Caco-2 (cell line): ENCODE results near the gene EVL. TPM values are rescaled to one million over a fixed set of nuclear protein-coding genes. Genes with fewer than 3 reads are reported as not detected.
"Not testable (repeated sequence)": the region's sequence is repeated elsewhere in the genome, so short reads cannot be mapped to it uniquely, and the experiment has no call there.

Experiments used
- BruUV-seq: library from RNA; stranded (reverse); fragments of 400-500 nt; replicated peaks from 2 replicates; lab custom pipeline; 2021; lab: Mats Ljungman, UMichigan
- CTCF ChIA-PET: fragments of 300-600 bp; sonication (Branson Sonifier 250); formaldehyde crosslinking; loops from one replicate; lab custom pipeline; 2022; ENCODE audit warnings: antibody characterized with exemption; lab: Charles Lee
- POLR2A ChIA-PET: fragments of 300-600 bp; sonication (Branson Sonifier 250); formaldehyde crosslinking; loops from one replicate; lab custom pipeline; 2022; ENCODE audit warnings: antibody characterized with exemption; lab: Charles Lee
- DNase-seq, 2 experiments: peaks; one replicate each; pipeline versions ENCODE4 v3.0.0 to v3.0.0-alpha.2; 2020 to 2022
- H3K27me3 ChIP-seq: replicated peaks from 2 replicates; pipeline ENCODE4 v1.6.0; 2011; ENCODE audit warnings: low read length; ENCODE audit not compliant: control insufficient read depth, insufficient read depth
- H3K36me3 ChIP-seq: 2 replicates; pipeline ENCODE4 v1.5.1; 2011; ENCODE audit warnings: low read length; ENCODE audit not compliant: control insufficient read depth, insufficient read depth
- H3K4me1 ChIP-seq: fragments of 250-450 bp; sonication (Bioruptor Pico); 2 replicates; pipeline ENCODE4 v1.5.1; 2020; ENCODE audit warnings: mild to moderate bottlenecking
- H3K4me3 ChIP-seq: 2 replicates; pipeline ENCODE4 v1.5.1; 2011; ENCODE audit warnings: low read depth, mild to moderate bottlenecking, control low read depth, low read length
- H3K9me3 ChIP-seq: fragments of 250-450 bp; sonication (Bioruptor Pico); 2 replicates; pipeline ENCODE4 v1.5.1; 2020; ENCODE audit warnings: mild to moderate bottlenecking, moderate library complexity
- H3K27ac Mint-ChIP-seq: one replicate; pipeline ENCODE4 v1.8.0; 2022; ENCODE audit warnings: mixed read lengths; ENCODE audit not compliant: unreplicated experiment
- H3K27me3 Mint-ChIP-seq: one replicate; pipeline ENCODE4 v1.8.0; 2022; ENCODE audit warnings: mixed read lengths; ENCODE audit not compliant: insufficient read depth, unreplicated experiment
- H3K36me3 Mint-ChIP-seq: one replicate; pipeline ENCODE4 v1.8.0; 2022; ENCODE audit warnings: mild to moderate bottlenecking, mixed read lengths; ENCODE audit not compliant: insufficient read depth, unreplicated experiment
- H3K4me1 Mint-ChIP-seq: one replicate; pipeline ENCODE4 v1.8.0; 2022; ENCODE audit warnings: low read depth, mixed read lengths; ENCODE audit not compliant: unreplicated experiment
- H3K4me3 Mint-ChIP-seq: one replicate; pipeline ENCODE4 v1.8.0; 2022; ENCODE audit warnings: mild to moderate bottlenecking, moderate library complexity, mixed read lengths; ENCODE audit not compliant: unreplicated experiment
- H3K9me3 Mint-ChIP-seq: one replicate; pipeline ENCODE4 v1.8.0; 2022; ENCODE audit warnings: mixed read lengths; ENCODE audit not compliant: unreplicated experiment
- intact Hi-C: fragments of 100-400 bp; cut with micrococcal nuclease; formaldehyde crosslinking; loops from one replicate; pipeline ENCODE4 v1.10.0; 2022; ENCODE audit not compliant: unreplicated experiment
- total RNA-seq: library from RNA; stranded (reverse); gene quantifications from 2 replicates; pipeline ENCODE4 v1.2.3, GENCODE V29; 2022
- TF ChIP-seq, protein P1 (sequence below), 2 experiments: fragments of 200-600 bp in 1 of 2; IDR thresholded peaks; 1 replicate in 1 of 2; 2 replicates in 1 of 2; pipeline versions ENCODE4 v1.5.1 to v1.8.0; 2011 to 2022; ENCODE audit warnings: antibody characterized with exemption in 1 of 2, control low read depth in 1 of 2, inconsistent platforms in 1 of 2, low read depth in 1 of 2, low read length in 1 of 2, mild to moderate bottlenecking in 1 of 2, moderate library complexity in 1 of 2; ENCODE audit not compliant: insufficient read depth in 1 of 2, severe bottlenecking in 1 of 2, unreplicated experiment in 1 of 2

Gene EVL
- total RNA-seq, 1 experiment from 2014 or later = 14.2 TPM

DNA sequence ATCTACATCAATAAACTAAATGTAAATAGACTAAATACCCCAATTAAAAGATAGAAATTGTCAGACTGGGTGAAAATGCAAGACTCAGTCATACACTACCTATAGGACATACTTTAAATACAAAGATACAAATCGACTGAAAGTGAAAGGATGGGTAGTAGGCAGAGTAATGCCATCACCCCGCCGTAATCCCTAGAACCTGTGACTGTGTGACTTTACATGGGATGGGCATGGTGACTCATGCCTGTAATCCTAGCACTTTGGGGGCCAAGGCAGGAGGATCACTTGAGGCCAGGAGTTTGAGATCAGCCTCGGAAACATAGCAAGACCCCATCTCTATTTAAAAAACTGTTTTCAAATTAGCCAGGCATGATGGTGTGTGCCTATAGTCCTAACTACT is 2.6 kb upstream of the EVL start:
- no peak for DNase-seq
- no peaks in the 10 kb centered on the region for H3K27me3 ChIP-seq
- TF ChIP-seq, protein P1, sequence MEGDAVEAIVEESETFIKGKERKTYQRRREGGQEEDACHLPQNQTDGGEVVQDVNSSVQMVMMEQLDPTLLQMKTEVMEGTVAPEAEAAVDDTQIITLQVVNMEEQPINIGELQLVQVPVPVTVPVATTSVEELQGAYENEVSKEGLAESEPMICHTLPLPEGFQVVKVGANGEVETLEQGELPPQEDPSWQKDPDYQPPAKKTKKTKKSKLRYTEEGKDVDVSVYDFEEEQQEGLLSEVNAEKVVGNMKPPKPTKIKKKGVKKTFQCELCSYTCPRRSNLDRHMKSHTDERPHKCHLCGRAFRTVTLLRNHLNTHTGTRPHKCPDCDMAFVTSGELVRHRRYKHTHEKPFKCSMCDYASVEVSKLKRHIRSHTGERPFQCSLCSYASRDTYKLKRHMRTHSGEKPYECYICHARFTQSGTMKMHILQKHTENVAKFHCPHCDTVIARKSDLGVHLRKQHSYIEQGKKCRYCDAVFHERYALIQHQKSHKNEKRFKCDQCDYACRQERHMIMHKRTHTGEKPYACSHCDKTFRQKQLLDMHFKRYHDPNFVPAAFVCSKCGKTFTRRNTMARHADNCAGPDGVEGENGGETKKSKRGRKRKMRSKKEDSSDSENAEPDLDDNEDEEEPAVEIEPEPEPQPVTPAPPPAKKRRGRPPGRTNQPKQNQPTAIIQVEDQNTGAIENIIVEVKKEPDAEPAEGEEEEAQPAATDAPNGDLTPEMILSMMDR (IDR thresholded peaks at IDR 0.05; ENCODE audit: insufficient read depth in 1 of 2, low read depth in 1 of 2, low read length in 1 of 2, severe bottlenecking in 1 of 2, unreplicated experiment in 1 of 2) = no peak
- POLR2A ChIA-PET = no interaction called here
- H3K9me3 ChIP-seq = no peaks in the 10 kb centered on the region
- no peaks in the 10 kb centered on the region for H3K36me3 ChIP-seq
- Mint-ChIP-seq H3K4me3 (no peak overlapping the region), H3K9me3 (no peaks in the 10 kb centered on the region), H3K36me3 (no peaks in the 10 kb centered on the region), H3K4me1 (peaks cover under 1% of the 10 kb centered on the region), H3K27me3 (peaks cover 2% of the 10 kb centered on the region), H3K27ac (no peak overlapping the region)
- no peaks in the 10 kb centered on the region for H3K4me1 ChIP-seq
- CTCF ChIA-PET = no interaction called here
- BruUV-seq = no TSS peak
- intact Hi-C loops = no loop called here
- H3K4me3 ChIP-seq = no peak overlapping the region

DNA sequence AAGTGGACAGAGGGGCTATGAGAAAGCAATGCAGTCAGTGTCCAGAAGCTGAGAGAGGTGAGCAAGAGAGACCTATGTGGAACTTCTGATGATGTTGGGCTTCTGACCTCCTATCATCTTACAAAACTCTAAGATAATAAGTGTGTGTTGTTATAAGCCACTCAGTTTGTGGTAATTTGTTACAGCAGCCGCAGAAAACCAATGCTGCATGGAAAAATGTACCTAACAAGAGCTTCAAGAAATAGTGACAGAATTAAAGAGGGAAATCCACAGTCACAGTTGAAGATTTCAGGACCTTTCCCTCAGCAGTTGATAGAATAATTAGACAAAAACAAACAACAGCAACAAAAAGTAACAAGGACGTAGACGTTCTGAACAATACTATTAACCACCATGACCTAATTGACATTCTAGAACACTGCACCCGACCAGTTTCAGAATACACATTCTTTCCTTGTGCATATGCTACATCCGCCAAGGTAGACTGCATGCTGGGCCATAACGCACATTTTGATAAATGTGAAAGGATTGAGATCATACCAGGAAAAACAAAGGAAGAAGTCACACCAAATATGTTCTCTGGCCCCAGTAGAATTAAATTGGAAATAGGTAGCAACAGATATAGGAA is 1.8 kb upstream of the EVL start:
- peaks cover 7% of the 10 kb centered on the region for H3K4me1 Mint-ChIP-seq
- ChIA-PET POLR2A (no interaction called here), CTCF (no interaction called here)
- H3K9me3 Mint-ChIP-seq = no peaks in the 10 kb centered on the region
- Histone ChIP-seq H3K27me3 (no peaks in the 10 kb centered on the region), H3K9me3 (no peaks in the 10 kb centered on the region), H3K36me3 (no peaks in the 10 kb centered on the region), H3K4me1 (no peaks in the 10 kb centered on the region), H3K4me3 (no peak overlapping the region)
- no peaks in the 10 kb centered on the region for H3K36me3 Mint-ChIP-seq
- DNase-seq = no peak
- peaks cover 2% of the 10 kb centered on the region for H3K27me3 Mint-ChIP-seq
- H3K4me3 Mint-ChIP-seq = no peak overlapping the region
- TF ChIP-seq, protein P1 (IDR thresholded peaks at IDR 0.05; ENCODE audit: insufficient read depth in 1 of 2, low read depth in 1 of 2, low read length in 1 of 2, severe bottlenecking in 1 of 2, unreplicated experiment in 1 of 2) = no peak
- BruUV-seq = no TSS peak
- intact Hi-C loops = no loop called here
- no peak overlapping the region for H3K27ac Mint-ChIP-seq

DNA sequence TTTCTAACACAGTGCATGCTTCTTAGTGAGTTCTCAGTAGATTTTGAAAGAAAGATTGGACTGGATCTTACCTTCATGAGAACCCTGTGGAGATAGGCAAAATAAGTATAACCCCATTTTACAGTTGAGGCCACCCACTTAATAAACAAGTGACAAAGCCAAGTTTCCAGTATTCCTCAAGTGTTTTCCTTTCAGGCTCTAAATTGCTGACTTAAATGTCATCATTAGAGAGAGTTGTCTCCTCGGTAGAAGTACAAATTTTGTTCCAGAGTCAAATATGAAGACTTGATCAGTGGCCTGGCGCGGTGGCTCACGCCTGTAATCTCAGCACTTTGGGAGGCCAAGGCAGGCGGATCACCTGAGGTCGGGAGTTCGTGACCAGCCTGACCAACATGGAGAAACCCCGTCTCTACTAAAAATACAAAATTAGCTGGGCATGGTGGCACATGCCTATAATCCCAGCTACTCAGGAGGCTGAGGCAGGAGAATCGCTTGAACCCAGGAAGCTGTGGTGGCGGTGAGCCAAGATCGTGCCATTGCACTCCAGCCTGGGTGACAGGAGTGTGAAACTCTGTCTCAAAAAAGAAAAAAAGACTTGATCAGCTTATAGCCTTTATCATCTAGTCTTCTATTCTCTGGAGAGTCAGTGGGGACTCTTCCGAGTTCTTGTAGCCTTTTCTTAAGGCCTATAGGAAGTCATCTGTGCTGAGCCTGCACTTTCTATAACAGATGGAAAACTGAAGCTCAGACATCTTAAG is 708 bp upstream of the EVL start:
- H3K36me3 ChIP-seq, H3K4me3 Mint-ChIP-seq, CTCF ChIA-PET, H3K27ac Mint-ChIP-seq, DNase-seq, POLR2A ChIA-PET, H3K4me3 ChIP-seq, H3K9me3 ChIP-seq, H3K36me3 Mint-ChIP-seq, H3K27me3 Mint-ChIP-seq, H3K4me1 Mint-ChIP-seq, H3K27me3 ChIP-seq, H3K9me3 Mint-ChIP-seq, H3K4me1 ChIP-seq, BruUV-seq, intact Hi-C loops: not testable (repeated sequence)
